CD4-positive, alpha-beta T cell (primary cell): ENCODE data around the gene ZNF619. TPM values are rescaled to one million over a fixed set of nuclear protein-coding genes. Genes with fewer than 3 reads are reported as not detected.

Experiments
- ATAC-seq: fragments of 200-7000 bp; cut with Tn5 transposase; one replicate; pipeline ENCODE4 v1.10.0; 2022; ENCODE audit warnings: mild to moderate bottlenecking; ENCODE audit not compliant: poor library complexity
- CTCF ChIA-PET: fragments of 350-600 bp; sonication (Branson Sonifier 250); formaldehyde crosslinking; loops from one replicate; lab custom pipeline; 2021; ENCODE audit warnings: antibody characterized with exemption, inconsistent platforms; lab: Charles Lee
- POLR2A ChIA-PET: fragments of 350-600 bp; sonication (Branson Sonifier 250); formaldehyde crosslinking; loops from one replicate; lab custom pipeline; 2021; ENCODE audit warnings: antibody characterized with exemption, inconsistent platforms; lab: Charles Lee
- DNase-seq, 14 experiments: peaks; one replicate each; pipeline ENCODE4 v3.0.0-alpha.2; 2013 to 2020; ENCODE audit warnings: mixed read lengths in 2 of 14
- H3K27ac ChIP-seq, 2 donors: one replicate each; pipeline versions ENCODE4 v1.5.1 to v1.7.0; 2013; ENCODE audit warnings: low read length in 2 of 2, low read depth in 1 of 2, mild to moderate bottlenecking in 1 of 2
- H3K27me3 ChIP-seq, 2 experiments: 1 replicate in 1 of 2; 2 replicates in 1 of 2; pipeline versions ENCODE4 v1.6.1 to v1.7.0; 2013; ENCODE audit warnings: low read length in 2 of 2, control low read depth in 1 of 2, mild to moderate bottlenecking in 1 of 2, moderate library complexity in 1 of 2; ENCODE audit not compliant: insufficient read depth in 2 of 2, control insufficient read depth in 1 of 2
- H3K36me3 ChIP-seq: one replicate; pipeline ENCODE4 v1.6.1; 2013; ENCODE audit warnings: low read length, control low read depth; ENCODE audit not compliant: insufficient read depth
- H3K4me1 ChIP-seq: one replicate; pipeline ENCODE4 v1.6.1; 2013; ENCODE audit warnings: low read length, control low read depth; ENCODE audit not compliant: insufficient read depth
- H3K4me3 ChIP-seq: one replicate; pipeline ENCODE4 v1.5.1; 2013; ENCODE audit warnings: mild to moderate bottlenecking, low read length, moderate library complexity
- H3K9me3 ChIP-seq, 2 experiments: 1 replicate in 1 of 2; 2 replicates in 1 of 2; pipeline versions ENCODE4 v1.6.1 to v1.7.0; 2013; ENCODE audit warnings: low read length in 2 of 2, mild to moderate bottlenecking in 2 of 2, control low read depth in 1 of 2, moderate library complexity in 1 of 2; ENCODE audit not compliant: control insufficient read depth in 1 of 2, insufficient read depth in 1 of 2
- H3K27ac Mint-ChIP-seq: one replicate; pipeline ENCODE4 v1.8.0; 2020; ENCODE audit warnings: mixed read lengths
- H3K27me3 Mint-ChIP-seq: one replicate; pipeline ENCODE4 v1.8.0; 2021; ENCODE audit warnings: mixed read lengths
- H3K36me3 Mint-ChIP-seq: one replicate; pipeline ENCODE4 v1.8.0; 2021; ENCODE audit warnings: low read depth, mixed read lengths
- H3K4me1 Mint-ChIP-seq: one replicate; pipeline ENCODE4 v1.8.0; 2021; ENCODE audit warnings: low read depth, mixed read lengths
- H3K4me3 Mint-ChIP-seq: one replicate; pipeline ENCODE4 v1.8.0; 2020; ENCODE audit warnings: mild to moderate bottlenecking, mixed read lengths
- H3K9me3 Mint-ChIP-seq: one replicate; pipeline ENCODE4 v1.8.0; 2020; ENCODE audit warnings: mixed read lengths
- intact Hi-C, 2 experiments: fragments of 100-400 bp; cut with DNase I in 1 of 2; cut with micrococcal nuclease in 1 of 2; formaldehyde crosslinking; loops; one replicate each; pipeline versions ENCODE4 v1.15.1 to v1.9.0; 2023 to 2025; cut with DNase I, micrococcal nuclease
- total RNA-seq, 174 experiments: library from RNA in 2 of 174; stranded (reverse) in 2 of 174; gene quantifications; one replicate each; pipeline ENCODE4 v1.2.3 and lab custom pipeline; 2021 to 2026
- TF ChIP-seq, protein P1 (sequence below): fragments of 200-600 bp; IDR thresholded peaks from one replicate; pipeline ENCODE4 v1.8.0; 2022; ENCODE audit warnings: antibody characterized with exemption, mild to moderate bottlenecking

Gene ZNF619
- total RNA-seq, 2 experiments from 2014 or later = 2.6 to 2.9 TPM

DNA sequence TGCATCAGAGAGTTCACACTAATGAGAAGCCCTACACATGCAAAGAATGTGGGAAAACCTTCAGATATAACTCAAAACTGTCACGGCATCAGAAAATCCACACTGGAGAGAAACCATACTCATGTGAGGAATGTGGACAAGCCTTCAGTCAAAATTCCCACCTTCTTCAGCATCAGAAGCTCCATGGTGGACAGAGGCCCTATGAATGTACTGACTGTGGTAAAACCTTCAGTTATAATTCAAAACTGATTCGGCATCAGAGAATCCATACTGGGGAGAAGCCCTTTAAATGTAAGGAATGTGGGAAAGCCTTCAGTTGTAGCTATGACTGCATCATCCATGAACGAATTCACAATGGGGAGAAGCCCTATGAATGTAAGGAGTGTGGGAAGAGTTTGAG is 10.2 kb downstream of the ZNF619 start:
- Mint-ChIP-seq H3K27me3 (no peaks in the 10 kb centered on the region), H3K9me3 (peaks cover 14% of the 10 kb centered on the region), H3K36me3 (peaks cover 68% of the 10 kb centered on the region), H3K4me1 (peaks cover 11% of the 10 kb centered on the region), H3K27ac (no peak overlapping the region), H3K4me3 (no peak overlapping the region)
- H3K27me3 ChIP-seq = no peaks in the 10 kb centered on the region
- ChIA-PET POLR2A (no interaction called here), CTCF (no interaction called here)
- DNase-seq (no peak), ATAC-seq (no peak)
- peaks cover 3 to 22% of the 10 kb centered on the region in 2 experiments for H3K9me3 ChIP-seq
- H3K4me1 ChIP-seq = peaks cover 14% of the 10 kb centered on the region
- no peak overlapping the region for H3K4me3 ChIP-seq
- peaks cover 36% of the 10 kb centered on the region for H3K36me3 ChIP-seq
- no peak overlapping the region for H3K27ac ChIP-seq
- TF ChIP-seq, protein P1, sequence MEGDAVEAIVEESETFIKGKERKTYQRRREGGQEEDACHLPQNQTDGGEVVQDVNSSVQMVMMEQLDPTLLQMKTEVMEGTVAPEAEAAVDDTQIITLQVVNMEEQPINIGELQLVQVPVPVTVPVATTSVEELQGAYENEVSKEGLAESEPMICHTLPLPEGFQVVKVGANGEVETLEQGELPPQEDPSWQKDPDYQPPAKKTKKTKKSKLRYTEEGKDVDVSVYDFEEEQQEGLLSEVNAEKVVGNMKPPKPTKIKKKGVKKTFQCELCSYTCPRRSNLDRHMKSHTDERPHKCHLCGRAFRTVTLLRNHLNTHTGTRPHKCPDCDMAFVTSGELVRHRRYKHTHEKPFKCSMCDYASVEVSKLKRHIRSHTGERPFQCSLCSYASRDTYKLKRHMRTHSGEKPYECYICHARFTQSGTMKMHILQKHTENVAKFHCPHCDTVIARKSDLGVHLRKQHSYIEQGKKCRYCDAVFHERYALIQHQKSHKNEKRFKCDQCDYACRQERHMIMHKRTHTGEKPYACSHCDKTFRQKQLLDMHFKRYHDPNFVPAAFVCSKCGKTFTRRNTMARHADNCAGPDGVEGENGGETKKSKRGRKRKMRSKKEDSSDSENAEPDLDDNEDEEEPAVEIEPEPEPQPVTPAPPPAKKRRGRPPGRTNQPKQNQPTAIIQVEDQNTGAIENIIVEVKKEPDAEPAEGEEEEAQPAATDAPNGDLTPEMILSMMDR = no peak
- intact Hi-C loops = no loop called here

DNA sequence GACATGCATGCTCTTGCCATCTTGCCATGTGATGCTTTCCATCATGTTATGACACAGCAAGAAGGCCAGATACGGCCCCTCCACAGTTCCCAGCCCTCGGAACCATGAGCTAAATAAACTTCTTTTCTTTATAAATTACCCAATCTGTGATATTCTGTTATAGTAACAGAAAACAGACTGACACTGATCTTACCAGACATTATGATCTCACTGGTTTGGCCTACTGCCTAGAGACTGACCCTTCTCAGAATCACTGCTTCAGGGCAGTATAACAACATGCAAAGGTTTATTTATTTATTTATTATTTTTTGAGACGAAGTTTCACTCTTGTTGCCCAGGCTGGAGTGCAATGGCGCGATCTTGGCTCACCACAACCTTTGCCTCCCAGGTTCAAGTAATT is 14.0 kb downstream of the ZNF619 start:
- peaks cover 36% of the 10 kb centered on the region for H3K36me3 Mint-ChIP-seq
- Histone ChIP-seq H3K4me1 (no peaks in the 10 kb centered on the region), H3K27me3 (no peaks in the 10 kb centered on the region), H3K36me3 (peaks cover 17% of the 10 kb centered on the region), H3K9me3 (peaks cover 3 to 21% of the 10 kb centered on the region in 2 experiments), H3K27ac (no peak overlapping the region), H3K4me3 (no peak overlapping the region)
- no peaks in the 10 kb centered on the region for H3K27me3 Mint-ChIP-seq
- CTCF ChIA-PET = no interaction called here
- no peak overlapping the region for H3K27ac Mint-ChIP-seq
- DNase-seq (no peak), ATAC-seq (no peak)
- peaks cover 14% of the 10 kb centered on the region for H3K9me3 Mint-ChIP-seq
- TF ChIP-seq, protein P1 = no peak
- H3K4me1 Mint-ChIP-seq = no peaks in the 10 kb centered on the region
- H3K4me3 Mint-ChIP-seq = no peak overlapping the region
- intact Hi-C loops = no loop called here
- POLR2A ChIA-PET = no interaction called here

DNA sequence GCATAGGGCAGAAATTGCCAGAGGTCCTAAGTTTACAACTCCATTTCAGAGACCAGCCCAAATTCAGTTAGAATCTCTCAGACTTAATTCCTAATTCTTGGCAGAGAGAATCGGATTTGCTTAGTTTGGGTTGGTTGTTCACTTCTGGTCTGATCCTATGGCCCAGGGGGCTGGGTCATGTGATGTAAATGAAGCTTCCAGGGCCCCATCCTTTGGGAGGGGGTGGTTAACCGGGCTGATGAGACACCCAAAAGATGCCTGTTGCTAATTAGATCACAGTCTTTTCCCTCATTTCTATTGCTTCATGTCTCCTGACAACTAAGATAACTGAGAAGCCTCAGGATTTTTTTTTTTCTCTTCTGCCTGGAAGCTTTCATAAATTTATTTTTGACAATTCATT is 17.8 kb downstream of the ZNF619 start:
- CTCF ChIA-PET = interaction anchor here (1.8 kb wide), 1 partner anchor 11 kb away, joined by 4 read pairs; no protein-coding TSS in a partner anchor
- TF ChIP-seq, protein P1 = no peak
- H3K36me3 ChIP-seq = no peaks in the 10 kb centered on the region
- no peak for DNase-seq
- POLR2A ChIA-PET = interaction anchor here (1.6 kb wide), 1 partner anchor 38 kb away, joined by 3 read pairs; the partner anchor contains the start of gene RPL14
- no peak overlapping the region for H3K4me3 ChIP-seq
- ATAC-seq = no peak
- no peaks in the 10 kb centered on the region for H3K9me3 Mint-ChIP-seq
- no peaks in the 10 kb centered on the region for H3K9me3 ChIP-seq
- H3K36me3 Mint-ChIP-seq = peaks cover 5% of the 10 kb centered on the region
- no peaks in the 10 kb centered on the region for H3K4me1 ChIP-seq
- no peak overlapping the region for H3K27ac ChIP-seq
- no peaks in the 10 kb centered on the region for H3K27me3 ChIP-seq
- no peaks in the 10 kb centered on the region for H3K27me3 Mint-ChIP-seq
- no peaks in the 10 kb centered on the region for H3K4me1 Mint-ChIP-seq
- H3K27ac Mint-ChIP-seq = no peak overlapping the region
- intact Hi-C loops = no loop called here
- no peak overlapping the region for H3K4me3 Mint-ChIP-seq
